ENCODE measurements around the gene KASH5.

KASH5 gene

DNA sequence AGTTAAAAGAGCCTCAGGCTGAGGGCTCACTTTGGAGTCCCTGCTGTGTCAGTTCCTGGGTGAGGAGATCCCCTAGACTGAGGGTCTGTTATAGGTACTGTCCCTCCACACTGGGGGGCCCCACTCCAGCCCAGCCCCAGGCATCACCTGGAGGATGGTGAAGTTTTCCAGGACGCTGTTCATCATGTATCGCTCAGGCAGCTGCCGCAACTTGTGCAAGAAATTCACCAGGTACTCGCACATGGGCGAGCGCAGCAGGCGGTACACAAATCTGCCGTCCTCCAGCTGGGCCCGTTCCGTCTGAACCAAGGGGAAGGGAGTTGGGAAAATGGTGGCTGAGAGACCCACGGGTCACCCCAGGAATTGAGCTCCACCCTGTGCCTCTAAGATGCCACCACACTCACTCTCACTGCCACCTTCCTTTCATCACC, 45.7 kb upstream of the KASH5 start:
- Mint-ChIP-seq H3K9me3 (peaks cover 4% of the 10 kb centered on the region), H3K4me3 (no peak overlapping the region), H3K36me3 (ENCODE audit: low read depth) (peaks cover 73% of the 10 kb centered on the region), H3K4me1 (peaks cover 53% of the 10 kb centered on the region), H3K27me3 (ENCODE audit: low read depth, poor library complexity) (peaks cover 21% of the 10 kb centered on the region), H3K27ac (no peak overlapping the region)
- DNase-seq, result no peak
- TF ChIP-seq, protein P1, sequence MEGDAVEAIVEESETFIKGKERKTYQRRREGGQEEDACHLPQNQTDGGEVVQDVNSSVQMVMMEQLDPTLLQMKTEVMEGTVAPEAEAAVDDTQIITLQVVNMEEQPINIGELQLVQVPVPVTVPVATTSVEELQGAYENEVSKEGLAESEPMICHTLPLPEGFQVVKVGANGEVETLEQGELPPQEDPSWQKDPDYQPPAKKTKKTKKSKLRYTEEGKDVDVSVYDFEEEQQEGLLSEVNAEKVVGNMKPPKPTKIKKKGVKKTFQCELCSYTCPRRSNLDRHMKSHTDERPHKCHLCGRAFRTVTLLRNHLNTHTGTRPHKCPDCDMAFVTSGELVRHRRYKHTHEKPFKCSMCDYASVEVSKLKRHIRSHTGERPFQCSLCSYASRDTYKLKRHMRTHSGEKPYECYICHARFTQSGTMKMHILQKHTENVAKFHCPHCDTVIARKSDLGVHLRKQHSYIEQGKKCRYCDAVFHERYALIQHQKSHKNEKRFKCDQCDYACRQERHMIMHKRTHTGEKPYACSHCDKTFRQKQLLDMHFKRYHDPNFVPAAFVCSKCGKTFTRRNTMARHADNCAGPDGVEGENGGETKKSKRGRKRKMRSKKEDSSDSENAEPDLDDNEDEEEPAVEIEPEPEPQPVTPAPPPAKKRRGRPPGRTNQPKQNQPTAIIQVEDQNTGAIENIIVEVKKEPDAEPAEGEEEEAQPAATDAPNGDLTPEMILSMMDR (IDR thresholded peaks at IDR 0.05), result no peak

DNA sequence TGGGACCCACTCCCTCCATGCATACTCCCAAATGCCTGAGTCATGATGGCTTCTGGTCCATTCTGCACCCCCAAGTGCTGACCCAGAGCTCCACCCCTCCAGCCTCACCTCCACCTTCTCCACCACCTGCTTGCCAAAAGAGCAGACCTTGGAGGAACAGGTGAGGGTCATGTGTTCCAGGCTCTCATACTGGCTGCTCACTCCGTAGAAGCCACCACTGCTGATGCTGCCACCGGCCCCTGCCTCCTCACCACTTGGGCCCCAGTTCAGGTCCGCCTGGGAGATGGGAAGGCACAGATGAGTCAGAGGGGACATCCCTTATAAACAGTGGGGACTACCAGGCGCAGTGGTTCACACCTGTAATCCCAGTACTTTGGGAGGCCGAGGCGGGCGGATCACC, 44.9 kb upstream of the KASH5 start:
- H3K4me3 Mint-ChIP-seq, result no peak overlapping the region

DNA sequence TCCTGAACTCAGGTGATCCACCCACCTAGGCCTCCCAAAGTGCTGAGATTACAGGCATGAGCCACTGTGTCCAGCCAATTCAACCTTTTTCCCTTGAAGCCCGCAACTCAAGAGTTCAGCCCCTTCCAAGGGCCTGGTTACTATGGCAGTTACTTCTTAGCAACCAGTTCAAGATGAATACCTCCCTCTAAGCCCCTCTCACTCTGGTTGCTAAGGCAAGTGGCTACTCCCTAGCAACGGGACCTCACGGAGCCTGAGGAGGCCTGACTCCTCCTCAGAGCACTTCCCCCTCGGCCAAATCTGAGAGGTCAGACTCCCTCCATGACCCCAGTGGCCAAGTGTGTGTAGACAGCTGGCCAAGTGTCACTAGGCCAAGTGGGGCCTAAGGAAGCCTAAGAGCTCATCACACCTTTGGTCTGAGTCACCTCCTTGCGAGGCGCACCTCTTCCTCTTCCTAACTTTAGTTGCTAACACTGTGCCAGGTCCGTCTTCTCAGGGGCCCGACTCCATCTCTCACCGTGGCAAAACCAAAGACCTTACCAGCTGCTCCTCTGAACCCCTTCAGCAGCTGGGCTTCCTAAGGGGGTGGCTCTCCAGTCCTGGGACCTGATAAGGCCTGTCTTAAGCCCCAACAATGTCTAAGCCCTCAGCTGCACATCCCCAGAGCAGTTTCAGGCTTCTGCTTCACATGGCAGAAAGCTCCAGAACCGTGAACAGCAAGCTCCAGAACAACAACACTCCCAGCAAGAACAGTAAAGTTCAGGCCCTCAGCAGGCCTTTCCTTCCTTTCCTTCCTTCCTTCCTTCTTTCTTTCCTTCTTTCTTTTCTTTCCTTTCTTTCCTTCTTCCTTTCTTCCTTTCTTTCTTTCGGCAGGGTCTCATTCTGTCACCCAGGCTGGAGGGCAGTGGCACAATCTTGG, 43.3 kb upstream of the KASH5 start:
- Mint-ChIP-seq H3K27me3 (ENCODE audit: low read depth, poor library complexity) (peaks cover 13% of the 10 kb centered on the region), H3K36me3 (ENCODE audit: low read depth) (peaks cover 95% of the 10 kb centered on the region), H3K27ac (peak overlapping the region; percentile 97), H3K9me3 (peaks cover 4% of the 10 kb centered on the region), H3K4me1 (peaks cover 44% of the 10 kb centered on the region), H3K4me3 (peak overlapping the region; percentile 16)
- no peak for DNase-seq
- TF ChIP-seq, protein P1 (IDR thresholded peaks at IDR 0.05), result no peak

More for the DNA sequence above, 44.9 kb upstream of the KASH5 start:
- Mint-ChIP-seq H3K4me1 (peaks cover 50% of the 10 kb centered on the region), H3K9me3 (peaks cover 4% of the 10 kb centered on the region), H3K27me3 (ENCODE audit: low read depth, poor library complexity) (peaks cover 23% of the 10 kb centered on the region), H3K27ac (no peak overlapping the region), H3K36me3 (ENCODE audit: low read depth) (peaks cover 81% of the 10 kb centered on the region)
- DNase-seq, result no peak
- TF ChIP-seq, protein P1 (IDR thresholded peaks at IDR 0.05), result no peak

DNA sequence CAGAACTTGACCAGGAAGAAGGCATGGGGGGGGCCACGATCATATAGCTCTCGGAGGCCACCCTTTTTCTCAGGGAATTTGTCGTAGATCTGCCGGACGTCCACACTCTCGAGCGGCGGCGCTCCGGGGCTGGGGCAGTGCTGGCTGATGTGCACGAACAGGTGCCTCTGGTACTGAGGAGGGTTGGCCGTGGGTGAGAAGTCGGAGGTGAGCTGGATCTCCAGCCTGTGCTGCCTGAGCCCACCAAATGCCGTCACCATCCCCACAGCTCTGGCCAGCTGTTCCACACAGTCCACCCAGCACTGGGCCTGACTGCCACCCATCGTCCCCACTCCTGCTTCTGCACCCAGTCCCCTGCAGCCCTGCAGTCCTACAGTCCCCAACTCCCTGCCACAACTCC, 40.9 kb upstream of the KASH5 start:
- H3K27me3 Mint-ChIP-seq (ENCODE audit: low read depth, poor library complexity), result peaks cover 15% of the 10 kb centered on the region
- H3K4me1 Mint-ChIP-seq, result peaks cover 30% of the 10 kb centered on the region
- H3K27ac Mint-ChIP-seq, result no peak overlapping the region
- no peak overlapping the region for H3K4me3 Mint-ChIP-seq
- DNase-seq, result no peak
- TF ChIP-seq, protein P1 (IDR thresholded peaks at IDR 0.05), result no peak
- H3K36me3 Mint-ChIP-seq (ENCODE audit: low read depth), result peaks cover 98% of the 10 kb centered on the region
- H3K9me3 Mint-ChIP-seq, result no peaks in the 10 kb centered on the region

DNA sequence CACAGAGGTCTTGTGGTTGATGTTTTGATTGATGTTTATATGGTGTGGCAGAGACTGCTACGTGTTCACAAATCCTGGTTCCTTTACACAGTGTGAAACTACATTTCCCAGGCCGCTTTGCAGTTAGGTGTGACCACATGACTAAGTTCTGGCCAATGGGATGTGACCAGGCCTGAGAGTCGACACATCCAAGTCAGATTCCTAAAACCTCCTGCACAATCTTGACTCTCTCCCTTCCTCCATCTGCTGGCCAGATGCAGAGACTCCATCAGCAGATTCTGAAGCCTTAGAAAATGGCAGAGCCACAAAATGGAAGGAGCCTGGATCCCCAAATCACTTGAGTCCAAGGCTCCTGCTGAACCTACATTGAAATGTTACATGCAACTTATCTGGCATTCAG, 40.2 kb upstream of the KASH5 start:
- Mint-ChIP-seq H3K36me3 (ENCODE audit: low read depth) (peaks cover 97% of the 10 kb centered on the region), H3K9me3 (no peaks in the 10 kb centered on the region), H3K4me1 (peaks cover 27% of the 10 kb centered on the region), H3K27me3 (ENCODE audit: low read depth, poor library complexity) (peaks cover 15% of the 10 kb centered on the region), H3K27ac (peak overlapping the region; percentile 61), H3K4me3 (no peak overlapping the region)
- no peak for DNase-seq
- TF ChIP-seq, protein P1 (IDR thresholded peaks at IDR 0.05), result no peak
